K562 (cell line): ENCODE results near the gene ETV7. TPM values are rescaled to one million over a fixed set of nuclear protein-coding genes. Genes with fewer than 3 reads are reported as not detected.

Experiments used
- ATAC-seq: fragments of 200-7000 bp; cut with Tn5 transposase; 3 replicates; pipeline ENCODE4 v1.9.1; 2020; ENCODE audit warnings: moderate library complexity
- BruUV-seq: library from RNA; stranded (reverse); fragments of 400-500 nt; replicated peaks from 2 replicates; lab custom pipeline; 2021; lab: Mats Ljungman, UMichigan
- CTCF ChIA-PET: fragments of 300-600 bp; formaldehyde crosslinking; extraction: SDS; loops from one replicate; lab custom pipeline; 2021; ENCODE audit warnings: low intra/inter-chr PET ratio; lab: Yijun Ruan, JAX
- POLR2A ChIA-PET: fragments of 300-600, 350-650 bp; sonication (Branson Sonifier 250); formaldehyde crosslinking; extraction: SDS; loops from one replicate; lab custom pipeline; 2021; ENCODE audit warnings: antibody characterized with exemption, inconsistent platforms; lab: Yijun Ruan, JAX
- DNase-seq, 4 experiments: peaks; one replicate each; pipeline versions ENCODE4 v3.0.0 to v3.0.0-alpha.2; 2011 to 2018; ENCODE audit warnings: low spot score in 3 of 4, mixed read lengths in 3 of 4; ENCODE audit errors: extremely low read depth in 1 of 4
- FAIRE-seq: peaks from 2 replicates; lab custom pipeline; 2011; peaks lifted over from hg19 to GRCh38; lab: Jason Lieb, UNC
- H2AFZ ChIP-seq: 2 replicates; pipeline ENCODE4 v1.6.0; 2011; ENCODE audit warnings: low read depth, low read length, control low read depth, inconsistent platforms
- H3K27ac ChIP-seq: fragments of 200-600 bp; 3 replicates; pipeline ENCODE4 v1.8.0; 2011; ENCODE audit warnings: low read depth, mild to moderate bottlenecking, control low read depth, inconsistent platforms, low read length, moderate library complexity, mixed read lengths; ENCODE audit errors: extremely low read depth
- H3K27me3 ChIP-seq, 2 experiments: fragments of 300-600 bp in 1 of 2; 2 replicates in 1 of 2; 3 replicates in 1 of 2; pipeline versions ENCODE4 v1.6.0 to v1.8.0; 2011; ENCODE audit warnings: inconsistent platforms in 2 of 2, low read length in 2 of 2, mild to moderate bottlenecking in 1 of 2, mixed read lengths in 1 of 2, moderate library complexity in 1 of 2; ENCODE audit not compliant: control insufficient read depth in 2 of 2, insufficient read depth in 2 of 2
- H3K36me3 ChIP-seq: fragments of 300-600 bp; 3 replicates; pipeline ENCODE4 v1.8.0; 2011; ENCODE audit warnings: mild to moderate bottlenecking, low read length, inconsistent platforms; ENCODE audit not compliant: control insufficient read depth, insufficient read depth
- H3K4me1 ChIP-seq, 2 experiments: fragments of 200-600 bp in 1 of 2; replicated peaks in 1 of 2; 2 replicates in 1 of 2; 3 replicates in 1 of 2; pipeline versions ENCODE4 v1.5.1 to v1.8.0; 2011; ENCODE audit warnings: inconsistent platforms in 2 of 2, low read length in 2 of 2, mild to moderate bottlenecking in 1 of 2, mixed read lengths in 1 of 2, moderate library complexity in 1 of 2; ENCODE audit not compliant: control insufficient read depth in 2 of 2, insufficient read depth in 2 of 2
- H3K4me2 ChIP-seq: 2 replicates; pipeline ENCODE4 v1.6.1; 2011; ENCODE audit warnings: low read length, control low read depth, inconsistent platforms, mixed read lengths; ENCODE audit not compliant: insufficient read depth
- H3K4me3 ChIP-seq: fragments of 200-600 bp; sonication (generic), shearing (Covaris generic); 2 replicates; pipeline ENCODE4 v1.5.1; 2016; ENCODE audit warnings: control low read depth, inconsistent platforms
- H3K79me2 ChIP-seq: fragments of 200-600 bp; 3 replicates; pipeline ENCODE4 v1.8.0; 2011; ENCODE audit warnings: low read length, inconsistent platforms; ENCODE audit not compliant: control insufficient read depth, insufficient read depth
- H3K9ac ChIP-seq, 2 experiments: 2 replicates each; pipeline versions ENCODE4 v1.6.0 to v1.6.1; 2011; ENCODE audit warnings: low read depth in 2 of 2, low read length in 2 of 2, control low read depth in 1 of 2, inconsistent platforms in 1 of 2, mild to moderate bottlenecking in 1 of 2, mixed read lengths in 1 of 2; ENCODE audit not compliant: insufficient read depth in 1 of 2
- H3K9me1 ChIP-seq: one replicate; pipeline ENCODE4 v1.6.0; 2011; ENCODE audit warnings: inconsistent platforms, mild to moderate bottlenecking, low read length, moderate library complexity; ENCODE audit not compliant: control insufficient read depth, insufficient read depth
- H3K9me3 ChIP-seq: replicated peaks from 2 replicates; pipeline ENCODE4 v1.5.1; 2011; ENCODE audit warnings: low read depth, low read length, inconsistent platforms; ENCODE audit not compliant: control insufficient read depth, insufficient read depth
- H4K20me1 ChIP-seq: replicated peaks from 2 replicates; pipeline ENCODE4 v1.6.1; 2011; ENCODE audit warnings: low read length, inconsistent platforms, mixed read lengths; ENCODE audit not compliant: control insufficient read depth, insufficient read depth
- BHLHE40 ChIP-seq: IDR thresholded peaks from 2 replicates; pipeline ENCODE4 v1.6.1; 2011; ENCODE audit warnings: low read length, improper control_type of control experiment
- CBFA2T3 ChIP-seq: fragments of 450-650 bp; IDR thresholded peaks from 2 replicates; pipeline ENCODE4 v1.6.1; 2017
- FOXA3 ChIP-seq, 2 experiments: fragments of 450-650 bp in 1 of 2; sonication (generic) in 1 of 2; formaldehyde crosslinking; IDR thresholded peaks in 1 of 2; conservative IDR thresholded peaks in 1 of 2; 2 replicates each; pipeline versions ENCODE4 v1.4.0 to v1.8.0; 2020 to 2022; ENCODE audit warnings: mild to moderate bottlenecking in 2 of 2, missing genetic modification reagents in 1 of 2
- KHSRP ChIP-seq: fragments of 450-650 bp; IDR thresholded peaks from 2 replicates; pipeline ENCODE4 v1.6.1; 2017
- KLF10 ChIP-seq: fragments of 250-450 bp; sonication (Bioruptor Pico); IDR thresholded peaks from 2 replicates; pipeline ENCODE4 v1.6.1; 2021; ENCODE audit warnings: matching md5 sums
- MEIS2 ChIP-seq: fragments of 450-650 bp; IDR thresholded peaks from 2 replicates; pipeline ENCODE4 v1.6.1; 2014; ENCODE audit warnings: mild to moderate bottlenecking; ENCODE audit not compliant: partially characterized antibody
- MYC ChIP-seq, 2 experiments: fragments of 250-450 bp in 1 of 2; sonication (Bioruptor Pico) in 1 of 2; IDR thresholded peaks; 2 replicates each; pipeline versions ENCODE4 v1.5.1 to v1.6.1; 2012 to 2021; ENCODE audit warnings: low read depth in 2 of 2, borderline replicate concordance in 1 of 2, improper control_type of control experiment in 1 of 2, low read length in 1 of 2, mild to moderate bottlenecking in 1 of 2, moderate library complexity in 1 of 2
- NFIC ChIP-seq: fragments of 450-650 bp; IDR thresholded peaks from 2 replicates; pipeline ENCODE4 v1.6.1; 2017; ENCODE audit warnings: mild to moderate bottlenecking, inconsistent platforms
- NR2F6 ChIP-seq: fragments of 450-650 bp; formaldehyde crosslinking; IDR thresholded peaks from 2 replicates; pipeline ENCODE4 v1.4.0; 2020; ENCODE audit warnings: mild to moderate bottlenecking
- NUFIP1 ChIP-seq: fragments of 450-650 bp; IDR thresholded peaks from 2 replicates; pipeline ENCODE4 v1.6.1; 2018; ENCODE audit not compliant: partially characterized antibody
- POLR2H ChIP-seq: IDR thresholded peaks from 2 replicates; pipeline ENCODE4 v1.6.1; 2016; ENCODE audit warnings: missing genetic modification characterization, low read depth, mild to moderate bottlenecking, control low read depth, missing compliant biosample characterization, moderate library complexity
- PRMT5 ChIP-seq: sonication (generic); formaldehyde crosslinking; IDR thresholded peaks from 2 replicates; pipeline ENCODE4 v1.5.0; 2020; ENCODE audit warnings: missing genetic modification reagents
- RAD51 ChIP-seq: fragments of 450-650 bp; IDR thresholded peaks from 2 replicates; pipeline ENCODE4 v1.7.1; 2016; ENCODE audit warnings: low read depth, mild to moderate bottlenecking, borderline replicate concordance
- SIN3B ChIP-seq: fragments of 450-650 bp; IDR thresholded peaks from 2 replicates; pipeline ENCODE4 v1.6.1; 2017; ENCODE audit warnings: low read depth, mild to moderate bottlenecking, moderate library complexity
- SMAD1 ChIP-seq: fragments of 150-350 bp; IDR thresholded peaks from 2 replicates; pipeline ENCODE4 v1.6.1; 2014; ENCODE audit warnings: low read length, low read depth; ENCODE audit not compliant: partially characterized antibody
- SRSF7 ChIP-seq: fragments of 200-400 bp; formaldehyde crosslinking; optimal IDR thresholded peaks from 2 replicates; pipeline ENCODE3; 2017; ENCODE audit warnings: mild to moderate bottlenecking, low read depth, low read length
- XRCC3 ChIP-seq: fragments of 450-650 bp; IDR thresholded peaks from 2 replicates; pipeline ENCODE4 v1.6.1; 2017; ENCODE audit warnings: mild to moderate bottlenecking, moderate library complexity
- ZNF354B ChIP-seq: fragments of 250-450 bp; sonication (Bioruptor Pico); IDR thresholded peaks from 2 replicates; pipeline ENCODE4 v1.4.0; 2020
- ZNF551 ChIP-seq: fragments of 250-450 bp; sonication (Bioruptor Pico); IDR thresholded peaks from 2 replicates; pipeline ENCODE4 v1.5.0; 2021; ENCODE audit warnings: mild to moderate bottlenecking, moderate library complexity
- ZNF57 ChIP-seq: fragments of 450-650 bp; formaldehyde crosslinking; IDR thresholded peaks from 2 replicates; pipeline ENCODE4 v1.4.0; 2020; ENCODE audit warnings: mild to moderate bottlenecking, moderate library complexity
- ZSCAN32 ChIP-seq: fragments of 450-650 bp; formaldehyde crosslinking; IDR thresholded peaks from 2 replicates; pipeline ENCODE4 v1.4.0; 2020; ENCODE audit warnings: mild to moderate bottlenecking, moderate library complexity
- WGBS: fragments of 100-300 bp; shearing (Covaris generic); methylation state at CpG from one replicate; pipeline ENCODE4 v1.1.6; 2016; ENCODE audit warnings: low coverage, mixed read lengths; ENCODE audit not compliant: insufficient coverage; ENCODE audit errors: missing lambda C conversion rate; 5-methylcytosine and 5-hydroxymethylcytosine counted together
- in situ Hi-C: fragments of 300-500 bp; cut with MboI; formaldehyde crosslinking; loops from 4 replicates; pipeline ENCODE4 v1.15.0; 2018; ENCODE audit warnings: inconsistent platforms, mixed read lengths
- intact Hi-C: fragments of 100-400 bp; cut with micrococcal nuclease; formaldehyde crosslinking; loops from 2 replicates; pipeline ENCODE4 v1.14.2; 2022
- polyA plus RNA-seq, 8 experiments: library from polyadenylated mRNA; depleted of rRNA in 4 of 8; stranded (reverse) in 5 of 8; unstranded in 3 of 8; fragments of >200 nt; fragmentation: Nextera tagmentation in 2 of 8; fragmentation: Illumina TruSeq in 1 of 8; extraction: Ambion mirVana in 2 of 8; extraction: Trizol in 1 of 8; gene quantifications; 2 replicates each; pipeline versions ENCODE4 v1.2.1 to v1.2.3, GENCODE V29; 2011 to 2014; ENCODE audit warnings: inconsistent platforms in 1 of 8, missing spikeins in 1 of 8
- total RNA-seq, 7 experiments: library from RNA; depleted of rRNA in 6 of 7; stranded (reverse); fragments of >200 nt in 6 of 7; fragmentation: Illumina TruSeq in 2 of 7; extraction: Trizol in 2 of 7; gene quantifications; 2 replicates each; pipeline versions ENCODE4 v1.2.1 to v1.2.3, GENCODE V29; 2011 to 2021; ENCODE audit warnings: low replicate concordance in 1 of 7
- TF ChIP-seq, protein P1 (sequence below): fragments of 250-450 bp; sonication (Bioruptor Pico); IDR thresholded peaks from 2 replicates; pipeline ENCODE4 v1.8.0; 2021; ENCODE audit warnings: moderate library complexity, mild to moderate bottlenecking, inconsistent platforms
- TF ChIP-seq, protein P2 (sequence below): fragments of 450-650 bp; IDR thresholded peaks from 2 replicates; pipeline ENCODE4 v1.6.1; 2018; ENCODE audit warnings: mild to moderate bottlenecking, low read depth; ENCODE audit not compliant: partially characterized antibody

The ETV7 gene
- total and polyA plus RNA-seq, 9 of the 15 experiments (the other 6 are each of a cell fraction or from before 2014, with no cell fraction given): 0.07 to 0.22 (median 0.14) TPM; not detected in 3

DNA sequence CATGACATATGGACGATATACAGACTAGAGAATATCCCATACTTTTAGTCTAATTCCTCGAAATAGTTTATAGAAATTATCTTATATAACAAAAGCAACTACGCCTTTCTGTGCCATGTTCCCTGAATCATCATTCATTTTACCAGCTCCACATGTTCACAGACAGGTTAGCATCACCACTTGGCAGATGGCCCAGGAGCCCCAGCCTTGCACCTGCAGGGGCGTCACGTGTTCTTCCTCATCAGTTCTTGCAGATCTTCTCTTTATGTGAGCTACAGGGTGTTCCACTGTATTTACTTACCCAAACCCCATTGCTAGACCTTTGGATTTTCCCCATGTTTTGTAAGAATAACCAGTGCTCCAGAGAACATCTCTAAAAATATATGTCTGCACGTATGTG is 38.2 kb downstream of the ETV7 start:
- Histone ChIP-seq H3K9ac (no peak overlapping the region), H3K4me1 (peaks cover 28 to 33% of the 10 kb centered on the region in 2 experiments), H4K20me1 (peaks cover 9% of the 10 kb centered on the region; the same call in 1 of the 2 replicates), H3K36me3 (no peaks in the 10 kb centered on the region), H3K79me2 (no peaks in the 10 kb centered on the region), H3K27ac (no peak overlapping the region), H2AFZ (no peak overlapping the region), H3K9me1 (no peaks in the 10 kb centered on the region), H3K4me3 (no peak overlapping the region), H3K27me3 (no peaks in the 10 kb centered on the region), H3K4me2 (no peak overlapping the region), H3K9me3 (peaks cover 5% of the 10 kb centered on the region; the same call in 1 of the 2 replicates)
- no TSS peak for BruUV-seq
- in situ Hi-C loops (no loop called here), intact Hi-C loops (no loop called here)
- ATAC-seq: no peak
- no peak for FAIRE-seq
- ChIA-PET POLR2A (interaction anchor here (0.6 to 3.6 kb wide), 4 partner anchors 9 to 424 kb away, joined by 3 to 15 read pairs (median 6); no protein-coding TSS in a partner anchor), CTCF (interaction anchor here (0.5 kb wide), 1 partner anchor 1006 kb away, joined by 3 read pairs; no protein-coding TSS in a partner anchor)
- peak in 1 of 4 experiments; percentile 65 for DNase-seq
- WGBS: 25% methylated on average over 6 of the region's 6 CpGs
- TF ChIP-seq SMAD1: no peak
- no peak for TF ChIP-seq KHSRP
- TF ChIP-seq POLR2H (tag): no peak
- no peak for TF ChIP-seq NR2F6 (CRISPR knock-in tag)
- no peak for TF ChIP-seq MYC (IDR thresholded peaks at IDR 0.05; ENCODE audit: low read depth, low read length)
- TF ChIP-seq MYC (CRISPR knock-in tag; IDR thresholded peaks at IDR 0.05; ENCODE audit: borderline replicate concordance, low read depth): no peak
- TF ChIP-seq NFIC: peak; percentile 51; the same call in 1 of the 2 replicates
- peak; percentile 59 for TF ChIP-seq BHLHE40
- no peak for TF ChIP-seq XRCC3
- TF ChIP-seq NUFIP1: no peak
- no peak for TF ChIP-seq KLF10 (CRISPR knock-in tag)
- TF ChIP-seq ZSCAN32: no peak
- TF ChIP-seq, protein P1, sequence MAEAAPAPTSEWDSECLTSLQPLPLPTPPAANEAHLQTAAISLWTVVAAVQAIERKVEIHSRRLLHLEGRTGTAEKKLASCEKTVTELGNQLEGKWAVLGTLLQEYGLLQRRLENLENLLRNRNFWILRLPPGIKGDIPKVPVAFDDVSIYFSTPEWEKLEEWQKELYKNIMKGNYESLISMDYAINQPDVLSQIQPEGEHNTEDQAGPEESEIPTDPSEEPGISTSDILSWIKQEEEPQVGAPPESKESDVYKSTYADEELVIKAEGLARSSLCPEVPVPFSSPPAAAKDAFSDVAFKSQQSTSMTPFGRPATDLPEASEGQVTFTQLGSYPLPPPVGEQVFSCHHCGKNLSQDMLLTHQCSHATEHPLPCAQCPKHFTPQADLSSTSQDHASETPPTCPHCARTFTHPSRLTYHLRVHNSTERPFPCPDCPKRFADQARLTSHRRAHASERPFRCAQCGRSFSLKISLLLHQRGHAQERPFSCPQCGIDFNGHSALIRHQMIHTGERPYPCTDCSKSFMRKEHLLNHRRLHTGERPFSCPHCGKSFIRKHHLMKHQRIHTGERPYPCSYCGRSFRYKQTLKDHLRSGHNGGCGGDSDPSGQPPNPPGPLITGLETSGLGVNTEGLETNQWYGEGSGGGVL (CRISPR knock-in tag): no peak
- peak; percentile 16 for TF ChIP-seq MEIS2
- no peak for TF ChIP-seq PRMT5
- TF ChIP-seq ZNF354B (CRISPR knock-in tag): no peak
- TF ChIP-seq, protein P2, sequence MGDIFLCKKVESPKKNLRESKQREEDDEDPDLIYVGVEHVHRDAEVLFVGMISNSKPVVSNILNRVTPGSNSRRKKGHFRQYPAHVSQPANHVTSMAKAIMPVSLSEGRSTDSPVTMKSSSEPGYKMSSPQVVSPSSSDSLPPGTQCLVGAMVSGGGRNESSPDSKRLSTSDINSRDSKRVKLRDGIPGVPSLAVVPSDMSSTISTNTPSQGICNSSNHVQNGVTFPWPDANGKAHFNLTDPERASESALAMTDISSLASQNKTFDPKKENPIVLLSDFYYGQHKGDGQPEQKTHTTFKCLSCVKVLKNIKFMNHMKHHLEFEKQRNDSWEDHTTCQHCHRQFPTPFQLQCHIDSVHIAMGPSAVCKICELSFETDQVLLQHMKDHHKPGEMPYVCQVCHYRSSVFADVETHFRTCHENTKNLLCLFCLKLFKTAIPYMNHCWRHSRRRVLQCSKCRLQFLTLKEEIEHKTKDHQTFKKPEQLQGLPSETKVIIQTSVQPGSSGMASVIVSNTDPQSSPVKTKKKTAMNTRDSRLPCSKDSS: no peak
- no peak for TF ChIP-seq FOXA3 (CRISPR knock-in tag; conservative IDR thresholded peaks at IDR 0.05 in 1 of 2, IDR thresholded peaks at IDR 0.05 in 1 of 2)
- no peak for TF ChIP-seq ZNF57
- 0 out of 2 replicates have a peak, but pooled peaks have one; percentile 20 for TF ChIP-seq CBFA2T3
- TF ChIP-seq ZNF551: no peak
- TF ChIP-seq SIN3B: no peak
- TF ChIP-seq RAD51: peak; percentile 53; the same call in 1 of the 2 replicates
- no peak for TF ChIP-seq SRSF7
